HG02678 (cell line): ENCODE results near the gene GTF2H2.
"Not testable (repeated sequence)": the region's sequence is repeated elsewhere in the genome, so short reads cannot be mapped to it uniquely, and the experiment has no call there.

Experiments
- ATAC-seq: cut with Tn5 transposase; IDR thresholded peaks from one replicate; pipeline ENCODE4 v1.9.1; 2021; ENCODE audit warnings: mild to moderate bottlenecking, moderate library complexity; ENCODE audit not compliant: unreplicated experiment

The GTF2H2 gene

DNA sequence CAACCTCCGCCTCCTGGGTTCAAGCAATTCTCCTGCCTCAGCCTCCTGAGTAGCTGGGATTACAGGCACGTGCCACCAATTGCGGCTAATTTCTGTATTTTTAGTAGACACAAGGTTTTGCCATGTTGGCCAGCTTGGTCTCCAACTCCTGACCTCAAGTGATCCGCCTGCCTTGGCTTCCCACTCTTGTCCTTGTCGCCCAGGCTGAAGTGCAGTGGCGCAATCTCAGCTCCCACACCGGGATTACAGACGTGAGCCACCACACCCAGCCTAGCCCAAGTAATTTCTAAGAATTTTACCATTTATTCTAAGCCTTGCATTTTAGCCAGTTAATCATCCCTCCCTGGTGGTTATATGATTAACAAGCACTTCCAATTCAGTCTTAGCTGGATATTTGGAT, 53.3 kb downstream of the GTF2H2 start:
- no peak for ATAC-seq

DNA sequence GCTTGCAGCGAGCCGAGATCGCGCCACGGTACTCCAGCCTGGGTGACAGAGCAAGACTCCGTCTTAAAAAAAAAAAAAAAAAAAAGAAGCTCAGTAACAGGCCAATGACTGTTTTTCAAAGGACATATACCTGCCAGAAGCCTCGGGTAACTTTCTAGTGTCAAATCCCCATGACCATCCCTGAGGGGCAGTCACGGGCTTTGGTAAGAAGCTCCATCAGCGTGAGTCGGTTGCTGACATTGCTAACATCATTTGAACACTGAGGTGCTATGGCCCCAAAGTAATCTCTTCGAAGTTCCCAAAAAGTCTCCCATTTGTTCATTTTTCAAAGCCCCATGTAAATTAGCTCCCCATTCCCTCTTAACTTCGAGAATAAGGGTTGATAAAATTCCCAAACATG, 53.9 kb downstream of the GTF2H2 start:
- no peak for ATAC-seq

DNA sequence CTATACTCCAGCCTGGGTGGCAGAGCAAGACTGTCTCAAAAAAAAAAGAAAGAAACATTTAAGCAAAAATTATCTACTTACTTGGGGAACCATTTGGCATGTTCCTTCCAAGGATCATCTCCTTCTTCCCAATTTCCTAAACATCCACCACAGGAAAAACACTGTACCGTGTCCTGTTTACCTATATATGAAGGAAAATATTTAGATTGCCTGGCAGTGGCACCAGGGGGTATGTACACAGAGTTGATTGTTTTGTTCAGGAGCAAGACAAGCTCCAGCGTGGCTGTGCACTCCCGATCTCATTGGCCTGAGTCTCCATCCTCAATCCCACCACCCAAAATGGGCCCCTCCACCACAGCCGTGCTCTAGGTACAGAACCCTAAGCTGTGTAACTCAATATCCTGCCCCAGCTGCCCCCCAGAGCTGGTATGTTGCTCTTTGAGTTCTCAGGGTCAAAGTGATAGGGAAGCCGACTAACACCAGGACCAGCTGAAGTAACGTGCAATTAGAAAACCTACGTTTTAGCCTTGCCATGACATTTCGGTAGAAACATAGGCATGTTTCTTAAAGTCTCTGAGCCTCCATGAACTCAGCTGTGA, 56.2 kb downstream of the GTF2H2 start:
- ATAC-seq = no peak

DNA sequence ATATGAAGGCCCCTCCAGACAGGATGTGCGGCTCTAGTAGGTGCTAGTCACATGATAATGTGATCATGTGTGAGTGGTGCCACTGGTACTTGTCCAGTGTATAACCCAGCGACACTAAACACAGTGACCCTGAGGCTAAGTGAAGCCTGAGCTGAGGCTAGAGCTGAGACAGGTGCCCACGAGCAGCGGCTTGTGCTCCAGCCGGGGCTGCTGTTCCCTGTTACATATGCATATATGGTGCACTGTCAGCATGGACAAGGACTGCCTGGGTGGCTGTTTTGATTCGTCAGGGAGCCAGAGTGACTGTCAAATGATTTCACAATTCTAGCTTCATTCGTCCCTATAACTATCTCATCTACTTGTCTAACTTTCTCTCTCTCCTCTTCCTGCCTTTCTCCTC, 60.5 kb downstream of the GTF2H2 start:
- not testable (repeated sequence) for ATAC-seq
